ENCODE data around the gene BNIP2.

The BNIP2 gene, protein sequence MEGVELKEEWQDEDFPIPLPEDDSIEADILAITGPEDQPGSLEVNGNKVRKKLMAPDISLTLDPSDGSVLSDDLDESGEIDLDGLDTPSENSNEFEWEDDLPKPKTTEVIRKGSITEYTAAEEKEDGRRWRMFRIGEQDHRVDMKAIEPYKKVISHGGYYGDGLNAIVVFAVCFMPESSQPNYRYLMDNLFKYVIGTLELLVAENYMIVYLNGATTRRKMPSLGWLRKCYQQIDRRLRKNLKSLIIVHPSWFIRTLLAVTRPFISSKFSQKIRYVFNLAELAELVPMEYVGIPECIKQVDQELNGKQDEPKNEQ

DNA sequence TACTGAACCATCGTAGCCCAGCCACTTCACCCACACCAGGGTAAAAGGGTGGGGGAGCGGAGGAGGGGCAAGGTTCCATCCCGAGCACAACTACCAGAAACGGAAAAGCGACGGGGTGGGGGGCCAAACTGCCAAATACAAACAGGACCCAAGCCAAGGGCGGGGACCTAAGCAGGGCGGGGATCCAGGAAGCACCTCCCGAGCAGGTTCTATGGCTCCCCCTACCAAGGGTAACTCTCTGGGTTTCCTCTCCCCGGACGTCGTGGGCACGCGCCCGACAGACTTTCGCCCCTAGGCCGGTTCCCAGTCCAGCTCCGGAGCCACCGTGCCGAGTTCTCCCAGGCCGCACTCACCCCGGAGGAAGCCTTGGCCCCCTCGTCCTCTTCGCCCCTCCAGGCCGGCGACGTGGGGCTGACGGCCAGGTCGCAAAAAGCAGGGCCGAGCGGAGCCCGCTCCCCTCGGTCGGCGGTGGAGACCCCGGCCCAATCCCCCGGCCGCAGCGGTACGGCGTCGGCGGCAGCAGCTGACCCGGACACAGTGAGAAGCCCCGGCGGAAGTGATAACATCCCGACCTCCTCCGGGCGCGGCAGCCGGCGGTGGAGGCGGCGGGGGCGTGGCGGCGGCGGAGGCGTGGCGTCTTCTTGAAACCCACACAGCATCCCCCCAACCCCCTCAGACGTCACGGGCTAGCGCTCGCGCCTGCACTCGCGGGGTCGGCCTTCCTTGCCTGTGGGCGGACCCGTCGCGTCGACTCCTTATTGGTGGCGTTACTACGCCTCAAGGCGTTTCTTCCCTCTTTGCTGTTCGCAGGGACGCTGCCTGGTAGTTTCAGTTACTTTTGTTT, at the start of gene BNIP2:
TSS of gene BNIP2 (minus strand) at position 539 of the 844 bp plus-strand sequence. CDS start 6,863 bp downstream, outside the sequence.
- Histone ChIP-seq H3K27ac (peak within 1 kb of the TSS; percentile 91 to 96), H3K27me3 (no peaks in the 10 kb centered on the region), H3K4me3 (peak within 1 kb of the TSS; percentile 72 to 86), H3K4me1 (peaks cover 0 to 46% (median 20%) of the 10 kb centered on the region in 4 donors), H3K9me3 (no peaks in the 10 kb centered on the region), H3K36me3 (no peaks in the 10 kb centered on the region)
- peak; percentile 99 to 100 for DNase-seq
- intact Hi-C loops (cut with DNase I; ENCODE audit: low total_unique reads) = no loop called here
- TF ChIP-seq, protein P1, sequence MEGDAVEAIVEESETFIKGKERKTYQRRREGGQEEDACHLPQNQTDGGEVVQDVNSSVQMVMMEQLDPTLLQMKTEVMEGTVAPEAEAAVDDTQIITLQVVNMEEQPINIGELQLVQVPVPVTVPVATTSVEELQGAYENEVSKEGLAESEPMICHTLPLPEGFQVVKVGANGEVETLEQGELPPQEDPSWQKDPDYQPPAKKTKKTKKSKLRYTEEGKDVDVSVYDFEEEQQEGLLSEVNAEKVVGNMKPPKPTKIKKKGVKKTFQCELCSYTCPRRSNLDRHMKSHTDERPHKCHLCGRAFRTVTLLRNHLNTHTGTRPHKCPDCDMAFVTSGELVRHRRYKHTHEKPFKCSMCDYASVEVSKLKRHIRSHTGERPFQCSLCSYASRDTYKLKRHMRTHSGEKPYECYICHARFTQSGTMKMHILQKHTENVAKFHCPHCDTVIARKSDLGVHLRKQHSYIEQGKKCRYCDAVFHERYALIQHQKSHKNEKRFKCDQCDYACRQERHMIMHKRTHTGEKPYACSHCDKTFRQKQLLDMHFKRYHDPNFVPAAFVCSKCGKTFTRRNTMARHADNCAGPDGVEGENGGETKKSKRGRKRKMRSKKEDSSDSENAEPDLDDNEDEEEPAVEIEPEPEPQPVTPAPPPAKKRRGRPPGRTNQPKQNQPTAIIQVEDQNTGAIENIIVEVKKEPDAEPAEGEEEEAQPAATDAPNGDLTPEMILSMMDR (IDR thresholded peaks at IDR 0.05) = no peak

DNA sequence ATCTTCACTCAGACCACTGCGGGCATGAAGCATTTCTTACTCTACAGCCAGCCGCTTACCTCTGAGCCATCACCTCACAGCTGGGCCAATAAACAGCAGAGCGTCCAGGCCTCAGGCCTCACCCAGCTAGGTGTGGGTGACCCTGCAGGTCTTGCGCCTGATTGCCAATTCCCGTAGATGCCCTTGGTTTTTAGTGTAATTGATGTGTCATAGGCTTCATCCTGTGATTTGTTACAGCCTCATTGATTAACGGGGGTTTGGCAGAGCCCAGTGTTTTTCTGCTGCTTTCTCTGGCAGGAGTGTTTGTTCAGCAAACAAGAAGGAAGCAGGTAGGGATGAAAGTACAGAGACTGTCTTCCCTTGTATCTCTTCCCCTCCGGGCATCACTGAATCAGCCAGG, 49.6 kb upstream of the BNIP2 start:
- TF ChIP-seq, protein P1 (IDR thresholded peaks at IDR 0.05) = no peak
- Histone ChIP-seq H3K9me3 (no peaks in the 10 kb centered on the region), H3K4me1 (no peaks in the 10 kb centered on the region), H3K27ac (no peak overlapping the region), H3K4me3 (no peak overlapping the region), H3K36me3 (no peaks in the 10 kb centered on the region), H3K27me3 (peaks cover 0 to 15% of the 10 kb centered on the region in 2 donors)
- intact Hi-C loops (cut with DNase I; ENCODE audit: low total_unique reads) = no loop called here
- DNase-seq = no peak

DNA sequence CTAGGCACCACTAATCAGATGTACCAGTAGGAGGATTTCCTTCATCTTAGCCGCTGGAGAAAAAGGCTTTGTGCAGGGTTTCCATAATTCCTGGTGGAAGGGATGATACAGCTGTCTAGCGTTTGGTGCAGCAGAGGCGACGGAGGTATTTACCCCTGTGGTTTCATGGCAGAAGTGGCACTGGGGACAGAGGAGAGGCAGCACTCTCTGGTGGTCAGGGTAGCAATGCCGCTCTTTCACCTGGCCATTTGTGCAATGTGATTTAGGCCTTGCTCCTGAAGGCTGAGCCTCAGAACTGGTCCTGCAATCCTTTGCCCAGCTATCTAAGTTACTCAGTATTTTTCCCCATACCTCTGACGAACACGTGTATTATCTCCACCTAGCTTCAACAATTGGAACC, 47.1 kb upstream of the BNIP2 start:
- intact Hi-C loops (cut with DNase I; ENCODE audit: low total_unique reads) = no loop called here
- no peak overlapping the region for H3K27ac ChIP-seq
- no peaks in the 10 kb centered on the region for H3K36me3 ChIP-seq
- H3K9me3 ChIP-seq = no peaks in the 10 kb centered on the region
- H3K4me1 ChIP-seq = no peaks in the 10 kb centered on the region
- DNase-seq = no peak
- TF ChIP-seq, protein P1 (IDR thresholded peaks at IDR 0.05) = no peak
- no peak overlapping the region for H3K4me3 ChIP-seq
- peaks cover 0 to 7% of the 10 kb centered on the region in 2 donors for H3K27me3 ChIP-seq

DNA sequence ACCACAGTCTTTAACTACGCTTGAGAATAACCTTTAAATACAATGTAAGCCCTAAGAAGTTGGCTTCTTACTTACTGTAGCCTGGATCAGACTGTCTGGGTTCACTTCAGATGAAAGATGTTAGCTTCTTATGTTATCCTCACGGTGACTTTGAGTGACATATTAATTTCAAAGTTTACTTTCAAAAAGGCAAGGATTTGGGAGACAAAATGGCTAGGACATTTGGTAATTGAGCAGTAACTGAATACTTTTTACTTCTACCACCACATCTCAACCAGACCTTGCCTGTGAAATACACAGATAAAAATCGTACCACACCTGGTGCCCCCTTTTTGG, 36.0 kb upstream of the BNIP2 start:
- intact Hi-C loops (cut with DNase I; ENCODE audit: low total_unique reads) = no loop called here
- H3K27ac ChIP-seq = no peak overlapping the region
- H3K4me3 ChIP-seq = no peak overlapping the region
- no peak for DNase-seq
- TF ChIP-seq, protein P1 (IDR thresholded peaks at IDR 0.05) = no peak
- H3K36me3 ChIP-seq = no peaks in the 10 kb centered on the region
- H3K4me1 ChIP-seq = peaks cover 0 to 5% (median 0%) of the 10 kb centered on the region in 4 donors
- peaks cover 0 to 24% of the 10 kb centered on the region in 2 donors for H3K27me3 ChIP-seq
- H3K9me3 ChIP-seq = no peaks in the 10 kb centered on the region

DNA sequence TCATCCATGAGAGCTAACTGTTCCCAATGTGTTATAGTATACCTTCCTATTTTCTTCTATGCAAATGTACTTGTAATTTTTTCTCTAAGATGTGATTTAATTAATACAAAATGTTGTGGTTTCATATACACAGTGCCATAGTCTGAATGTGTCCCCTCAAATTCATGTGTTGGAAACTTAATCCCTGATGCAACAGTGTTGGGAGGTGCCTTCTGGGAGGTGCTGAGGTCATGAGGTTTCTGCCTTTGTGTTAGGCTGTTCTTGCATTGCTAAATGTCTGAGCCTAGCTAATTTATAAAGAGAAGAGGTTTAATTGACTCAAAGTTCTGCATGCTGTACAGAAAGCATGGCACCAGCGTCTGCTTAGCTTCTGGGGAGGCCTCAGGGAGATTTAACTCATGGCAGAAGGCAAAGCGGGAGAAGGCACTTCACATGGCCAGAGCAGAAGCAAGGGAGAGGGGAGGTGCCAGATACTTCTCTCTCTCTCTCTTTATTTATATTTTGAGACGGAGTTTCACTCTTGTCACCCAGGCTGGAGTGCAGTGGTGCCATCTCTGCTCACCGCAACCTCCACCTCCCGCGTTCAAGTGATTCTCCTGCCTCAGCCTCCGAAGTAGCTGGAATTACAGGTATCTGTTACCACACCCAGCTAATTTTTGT, 34.7 kb upstream of the BNIP2 start:
- no peaks in the 10 kb centered on the region for H3K9me3 ChIP-seq
- H3K4me1 ChIP-seq = peaks cover 0 to 5% (median 0%) of the 10 kb centered on the region in 4 donors
- H3K27me3 ChIP-seq = peaks cover 0 to 13% of the 10 kb centered on the region in 2 donors
- H3K27ac ChIP-seq = no peak overlapping the region
- intact Hi-C loops (cut with DNase I; ENCODE audit: low total_unique reads) = no loop called here
- H3K36me3 ChIP-seq = no peaks in the 10 kb centered on the region
- TF ChIP-seq, protein P1 (IDR thresholded peaks at IDR 0.05) = no peak
- no peak overlapping the region for H3K4me3 ChIP-seq
- DNase-seq = no peak

Data from tibial artery (tissue), 4 donors.